ENCODE data around the gene MAP3K3. TPM values are rescaled to one million over a fixed set of nuclear protein-coding genes. Genes with fewer than 3 reads are reported as not detected.

Gene MAP3K3
- total RNA-seq, 1 donor from 2014 or later = 75.6 TPM

- peaks cover 0 to 2% of the 10 kb centered on the region in 2 donors for H3K4me1 ChIP-seq
Observed at GRCh38 chr17:63635787-63636186, 13.6 kb downstream of the MAP3K3 start.

GRCh38 chr17:63639125-63639524, 16.9 kb downstream of the MAP3K3 start:
- no peak overlapping the region for H3K4me3 ChIP-seq
- no peaks in the 10 kb centered on the region for H3K27me3 ChIP-seq
- intact Hi-C loops (cut with DNase I) = no loop called here
- no peaks in the 10 kb centered on the region for H3K9me3 ChIP-seq
- TF ChIP-seq CTCF (IDR thresholded peaks at IDR 0.05) = no peak
- H3K36me3 ChIP-seq = peaks cover 37 to 60% of the 10 kb centered on the region in 2 donors
- no peak for DNase-seq (ENCODE audit: low spot score in 2 of 2)
- peaks cover 0 to 2% of the 10 kb centered on the region in 2 donors for H3K4me1 ChIP-seq
- H3K27ac ChIP-seq = no peak overlapping the region

More at GRCh38 chr17:63635787-63636186, 13.6 kb downstream of the MAP3K3 start:
- Histone ChIP-seq H3K27ac (no peak overlapping the region), H3K9me3 (no peaks in the 10 kb centered on the region), H3K27me3 (no peaks in the 10 kb centered on the region), H3K36me3 (peaks cover 49 to 61% of the 10 kb centered on the region in 2 donors), H3K4me3 (no peak overlapping the region)
- TF ChIP-seq CTCF (IDR thresholded peaks at IDR 0.05) = no peak
- DNase-seq (ENCODE audit: low spot score in 2 of 2) = no peak
- intact Hi-C loops (cut with DNase I) = no loop called here

GRCh38 chr17:63640038-63640437, 17.8 kb downstream of the MAP3K3 start:
- no peak for TF ChIP-seq CTCF (IDR thresholded peaks at IDR 0.05)
- no peaks in the 10 kb centered on the region for H3K4me1 ChIP-seq
- no peaks in the 10 kb centered on the region for H3K9me3 ChIP-seq
- DNase-seq (ENCODE audit: low spot score in 2 of 2) = no peak
- H3K27me3 ChIP-seq = no peaks in the 10 kb centered on the region
- intact Hi-C loops (cut with DNase I) = no loop called here
- no peak overlapping the region for H3K27ac ChIP-seq
- peaks cover 29 to 51% of the 10 kb centered on the region in 2 donors for H3K36me3 ChIP-seq
- H3K4me3 ChIP-seq = no peak overlapping the region

GRCh38 chr17:63641692-63642448, 19.7 kb downstream of the MAP3K3 start:
- no peak overlapping the region for H3K27ac ChIP-seq
- intact Hi-C loops (cut with DNase I) = no loop called here
- no peaks in the 10 kb centered on the region for H3K27me3 ChIP-seq
- peaks cover 18 to 42% of the 10 kb centered on the region in 2 donors for H3K36me3 ChIP-seq
- H3K4me3 ChIP-seq = no peak overlapping the region
- peak in 1 of 2 donors; percentile 28 for DNase-seq (ENCODE audit: low spot score in 2 of 2)
- no peak for TF ChIP-seq CTCF (IDR thresholded peaks at IDR 0.05)
- H3K9me3 ChIP-seq = no peaks in the 10 kb centered on the region
- H3K4me1 ChIP-seq = no peaks in the 10 kb centered on the region

GRCh38 chr17:63644846-63645245, 22.6 kb downstream of the MAP3K3 start:
- DNase-seq (ENCODE audit: low spot score in 2 of 2) = no peak
- peaks cover 13 to 40% of the 10 kb centered on the region in 2 donors for H3K36me3 ChIP-seq
- H3K4me1 ChIP-seq = no peaks in the 10 kb centered on the region
- H3K27me3 ChIP-seq = no peaks in the 10 kb centered on the region
- no peak overlapping the region for H3K27ac ChIP-seq
- H3K9me3 ChIP-seq = no peaks in the 10 kb centered on the region
- no peak for TF ChIP-seq CTCF (IDR thresholded peaks at IDR 0.05)
- H3K4me3 ChIP-seq = no peak overlapping the region
- intact Hi-C loops (cut with DNase I) = no loop called here

Data from ascending aorta (tissue), 2 donors.